ENCODE data around the gene FARP1.

GRCh38 chr13:98315466-98315865 lies 172.6 kb downstream of the FARP1 start:
- TF ChIP-seq CTCF (IDR thresholded peaks at IDR 0.05) (no peak), POLR2A (IDR thresholded peaks at IDR 0.05) (no peak)
